T-helper 17 cell (primary cell): ENCODE results near the gene MTERF4. TPM values are rescaled to one million over a fixed set of nuclear protein-coding genes. Genes with fewer than 3 reads are reported as not detected.

Experiments used
- ATAC-seq: fragments of 150-1000 bp; cut with Tn5 transposase; 2 replicates; pipeline ENCODE4 v1.10.0; 2021; ENCODE audit warnings: mild to moderate bottlenecking, moderate library complexity
- DNase-seq, 3 donors: peaks; one replicate each; pipeline versions ENCODE4 v3.0.0 to v3.0.0-alpha.2; 2020 to 2021
- H3K9me3 ChIP-seq: one replicate; pipeline ENCODE4 v1.7.0; 2013; ENCODE audit warnings: low read length, mild to moderate bottlenecking; ENCODE audit not compliant: control insufficient read depth, poor library complexity, severe bottlenecking
- H3K27ac Mint-ChIP-seq: one replicate; pipeline ENCODE4 v1.8.0; 2022; ENCODE audit warnings: mild to moderate bottlenecking, moderate library complexity, mixed read lengths
- H3K27me3 Mint-ChIP-seq: one replicate; pipeline ENCODE4 v1.8.0; 2022; ENCODE audit warnings: mixed read lengths
- H3K36me3 Mint-ChIP-seq: one replicate; pipeline ENCODE4 v1.8.0; 2022; ENCODE audit warnings: low read depth, mixed read lengths
- H3K4me1 Mint-ChIP-seq: one replicate; pipeline ENCODE4 v1.8.0; 2022; ENCODE audit warnings: mild to moderate bottlenecking, mixed read lengths
- H3K4me3 Mint-ChIP-seq: one replicate; pipeline ENCODE4 v1.8.0; 2022; ENCODE audit warnings: mild to moderate bottlenecking, moderate library complexity, mixed read lengths
- total RNA-seq, 4 donors: library from RNA in 2 of 4; stranded (reverse) in 2 of 4; gene quantifications; one replicate each; pipeline ENCODE4 v1.2.3 and lab custom pipeline; 2022 to 2026

Gene MTERF4
- total RNA-seq, 2 donors from 2014 or later: 66.7 to 82.9 TPM

DNA sequence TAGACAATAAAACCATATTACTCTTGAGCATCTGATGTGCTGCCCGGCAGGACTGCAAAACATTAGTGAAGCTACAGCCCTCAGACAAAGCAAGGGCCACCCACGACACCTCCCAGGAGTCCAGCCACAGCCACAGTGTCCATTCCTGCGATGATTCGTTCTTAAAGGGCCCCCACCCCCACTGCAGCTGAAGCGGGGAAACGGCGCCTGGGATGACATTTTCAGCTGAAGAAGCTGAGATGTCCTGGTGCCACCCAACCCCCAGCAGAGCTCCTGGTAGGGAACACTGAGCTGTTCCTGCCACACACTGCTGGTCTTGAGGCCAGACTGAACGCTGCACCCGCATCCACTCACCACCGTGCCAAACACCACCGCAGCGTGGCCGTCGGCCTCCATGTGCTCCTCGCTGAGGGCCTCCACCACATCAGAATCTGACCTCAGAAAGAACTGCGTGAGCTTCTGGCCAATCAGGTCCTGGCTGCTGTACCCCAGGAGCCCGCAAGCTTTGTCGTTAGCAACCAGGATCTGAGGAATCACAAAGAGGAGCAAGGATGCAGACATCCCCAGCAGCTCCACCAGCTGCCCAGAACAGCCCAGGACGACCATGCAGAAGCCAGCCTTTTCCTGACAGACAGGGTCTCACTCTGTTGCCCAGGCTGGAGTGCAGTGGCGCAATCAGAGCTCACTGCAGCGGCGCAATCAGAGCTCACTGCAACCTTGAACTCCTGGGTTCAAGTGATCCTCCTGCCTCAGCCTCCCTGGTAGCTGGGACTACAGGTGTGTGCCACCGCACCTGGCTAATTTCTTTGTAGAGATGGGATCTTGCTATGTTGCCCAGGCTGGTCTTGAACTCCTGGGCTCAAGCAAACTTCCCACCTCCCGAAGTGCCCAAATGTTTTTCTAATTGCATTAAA lies 37.7 kb upstream of the MTERF4 start:
- H3K4me3 Mint-ChIP-seq: no peak overlapping the region
- no peaks in the 10 kb centered on the region for H3K9me3 ChIP-seq
- H3K4me1 Mint-ChIP-seq: peaks cover 6% of the 10 kb centered on the region
- H3K27ac Mint-ChIP-seq: no peak overlapping the region
- H3K36me3 Mint-ChIP-seq: peaks cover 3% of the 10 kb centered on the region
- no peak for ATAC-seq
- DNase-seq: no peak
- no peaks in the 10 kb centered on the region for H3K27me3 Mint-ChIP-seq

DNA sequence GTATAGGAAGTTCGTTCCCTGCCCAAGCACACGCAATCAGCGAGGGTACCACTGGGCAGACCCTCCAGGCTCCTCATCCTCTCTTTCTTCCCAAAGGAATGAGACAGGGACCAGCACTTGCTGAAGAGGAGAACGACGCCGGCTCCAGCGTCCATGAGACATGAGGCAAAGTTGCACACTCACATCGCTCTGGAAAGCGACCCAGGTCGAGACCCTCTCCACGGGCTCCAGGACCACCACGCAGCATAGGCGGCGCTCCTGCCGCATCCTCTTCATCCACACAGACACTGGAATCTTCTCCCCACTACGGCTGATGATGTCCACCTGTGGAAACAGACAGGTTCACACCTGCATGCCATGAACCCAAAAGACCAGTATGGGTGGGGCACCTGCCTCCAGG lies 36.4 kb upstream of the MTERF4 start:
- Mint-ChIP-seq H3K27ac (no peak overlapping the region), H3K27me3 (no peaks in the 10 kb centered on the region), H3K4me3 (no peak overlapping the region), H3K4me1 (peaks cover 5% of the 10 kb centered on the region), H3K36me3 (peaks cover 5% of the 10 kb centered on the region)
- H3K9me3 ChIP-seq: no peaks in the 10 kb centered on the region
- ATAC-seq (no peak), DNase-seq (no peak)

DNA sequence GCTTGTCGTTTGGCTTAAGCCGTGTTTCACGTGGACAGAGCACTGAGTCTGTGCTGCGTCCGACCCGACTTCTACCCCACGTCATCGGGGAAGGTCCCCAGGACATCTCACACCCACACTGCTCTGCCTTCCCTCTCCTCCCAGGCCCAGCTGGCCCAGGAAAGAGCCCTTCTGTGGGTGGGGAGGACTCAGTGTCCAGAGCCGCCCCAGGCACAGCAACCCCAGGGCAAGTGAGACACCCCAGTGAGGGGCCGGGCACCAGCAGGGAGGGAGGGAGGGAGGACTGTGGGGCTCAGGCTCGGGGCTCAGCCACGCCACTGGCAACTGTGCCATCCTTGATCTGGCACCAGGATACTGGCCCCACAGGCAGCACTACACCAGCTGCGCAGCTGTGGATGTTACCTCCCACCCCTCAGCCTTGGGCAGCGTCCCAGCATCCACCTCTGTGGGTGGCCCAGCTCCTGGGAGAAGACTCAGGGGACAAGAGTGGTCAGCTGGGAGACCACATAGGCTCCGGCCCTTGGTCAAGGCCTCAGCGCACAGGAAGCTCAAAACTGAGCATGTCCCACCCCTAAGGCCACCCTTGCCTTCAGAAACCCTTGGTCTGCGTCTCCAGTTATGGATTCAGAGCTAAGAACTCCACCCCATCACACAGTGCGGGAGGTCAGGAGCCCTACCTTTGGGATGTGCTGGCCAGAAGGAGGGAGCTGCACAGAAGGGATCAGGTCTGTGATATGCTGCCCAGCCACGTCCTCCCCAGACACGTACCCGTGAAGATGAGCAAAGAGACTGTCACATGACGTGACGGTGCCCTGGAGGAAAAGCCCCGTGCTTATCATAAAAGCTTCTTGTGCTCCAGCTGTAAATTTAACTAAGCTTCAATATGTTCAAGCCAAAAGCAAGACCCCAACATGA lies 35.4 kb upstream of the MTERF4 start:
- Mint-ChIP-seq H3K4me3 (no peak overlapping the region), H3K27me3 (no peaks in the 10 kb centered on the region), H3K27ac (no peak overlapping the region), H3K36me3 (peaks cover 5% of the 10 kb centered on the region), H3K4me1 (peaks cover 5% of the 10 kb centered on the region)
- H3K9me3 ChIP-seq: no peaks in the 10 kb centered on the region
- no peak for ATAC-seq
- DNase-seq: no peak

DNA sequence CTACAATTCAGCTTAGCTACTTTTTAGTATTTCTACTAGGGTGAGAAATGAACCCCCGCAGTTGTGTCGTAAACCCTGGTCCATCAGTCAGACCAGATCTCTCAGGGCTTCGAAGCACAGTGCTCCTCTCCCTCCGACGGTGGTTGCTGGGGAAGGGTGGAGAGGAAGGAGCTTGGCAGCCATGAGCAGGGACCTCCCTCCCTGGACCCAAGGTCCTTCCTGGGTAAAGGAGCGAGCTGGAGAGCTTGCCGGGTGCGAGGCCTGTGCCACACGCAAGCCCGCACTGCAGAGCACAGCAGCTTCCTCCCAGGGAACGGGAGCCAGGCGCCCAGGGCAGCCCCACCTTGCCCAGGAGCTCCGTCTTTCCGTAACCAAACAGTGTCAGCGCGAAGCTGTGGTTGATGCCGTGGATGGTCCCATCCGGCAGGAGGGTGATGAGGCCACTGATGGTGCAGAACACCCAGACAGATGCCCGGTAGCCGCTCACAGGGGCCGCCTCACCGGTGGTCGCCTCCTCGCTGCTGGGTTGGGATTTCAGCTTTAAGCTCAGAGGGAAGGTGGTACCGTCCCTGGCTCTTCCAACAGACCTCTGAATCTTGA lies 34.7 kb upstream of the MTERF4 start:
- Mint-ChIP-seq H3K4me3 (no peak overlapping the region), H3K36me3 (peaks cover 2% of the 10 kb centered on the region), H3K4me1 (no peaks in the 10 kb centered on the region), H3K27me3 (no peaks in the 10 kb centered on the region), H3K27ac (no peak overlapping the region)
- no peaks in the 10 kb centered on the region for H3K9me3 ChIP-seq
- DNase-seq: no peak
- no peak for ATAC-seq

DNA sequence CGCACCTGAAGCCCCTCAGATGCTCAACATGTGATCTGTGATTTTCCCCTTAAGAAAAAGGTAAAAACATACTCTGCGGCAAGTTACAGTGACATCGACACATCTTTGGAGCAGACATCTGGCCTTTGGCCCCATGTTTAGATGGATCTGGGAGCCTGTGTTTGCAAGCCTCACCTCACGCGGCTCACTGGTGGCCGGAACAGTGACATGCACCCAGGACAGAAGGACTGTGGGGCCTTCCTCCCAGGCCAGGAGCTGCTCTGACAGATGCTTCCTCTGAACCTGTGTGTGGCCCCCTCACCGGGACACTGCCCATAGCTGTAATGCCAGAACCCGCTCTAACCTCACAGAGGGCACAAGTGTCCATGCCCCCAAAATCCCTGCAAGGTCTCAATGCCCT lies 34.1 kb upstream of the MTERF4 start:
- Mint-ChIP-seq H3K4me1 (no peaks in the 10 kb centered on the region), H3K27me3 (no peaks in the 10 kb centered on the region), H3K27ac (no peak overlapping the region), H3K36me3 (peaks cover 2% of the 10 kb centered on the region), H3K4me3 (no peak overlapping the region)
- DNase-seq (no peak), ATAC-seq (no peak)
- no peaks in the 10 kb centered on the region for H3K9me3 ChIP-seq

DNA sequence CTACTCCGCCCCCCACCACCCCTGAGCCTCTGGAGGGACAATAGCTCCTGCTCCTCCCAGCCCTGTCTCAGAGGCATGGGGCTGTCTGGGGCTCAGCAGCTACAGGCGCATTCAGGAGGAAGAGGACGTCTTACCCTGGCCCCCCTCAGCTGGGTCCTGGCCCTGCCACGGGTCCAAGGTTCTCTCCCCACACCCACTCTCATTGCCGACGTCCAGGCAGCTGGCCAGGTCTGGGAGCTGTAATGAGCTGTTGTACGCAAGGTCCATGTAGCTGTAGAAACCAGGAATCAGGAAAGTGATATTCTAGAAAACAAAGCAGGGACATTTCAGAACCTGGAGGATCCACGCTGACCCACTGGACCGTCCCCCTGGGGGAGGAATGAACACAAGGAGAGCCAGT lies 33.6 kb upstream of the MTERF4 start:
- no peak overlapping the region for H3K27ac Mint-ChIP-seq
- no peaks in the 10 kb centered on the region for H3K27me3 Mint-ChIP-seq
- H3K4me1 Mint-ChIP-seq: no peaks in the 10 kb centered on the region
- no peaks in the 10 kb centered on the region for H3K9me3 ChIP-seq
- ATAC-seq: no peak
- no peak for DNase-seq
- H3K36me3 Mint-ChIP-seq: peaks cover 2% of the 10 kb centered on the region
- H3K4me3 Mint-ChIP-seq: no peak overlapping the region

DNA sequence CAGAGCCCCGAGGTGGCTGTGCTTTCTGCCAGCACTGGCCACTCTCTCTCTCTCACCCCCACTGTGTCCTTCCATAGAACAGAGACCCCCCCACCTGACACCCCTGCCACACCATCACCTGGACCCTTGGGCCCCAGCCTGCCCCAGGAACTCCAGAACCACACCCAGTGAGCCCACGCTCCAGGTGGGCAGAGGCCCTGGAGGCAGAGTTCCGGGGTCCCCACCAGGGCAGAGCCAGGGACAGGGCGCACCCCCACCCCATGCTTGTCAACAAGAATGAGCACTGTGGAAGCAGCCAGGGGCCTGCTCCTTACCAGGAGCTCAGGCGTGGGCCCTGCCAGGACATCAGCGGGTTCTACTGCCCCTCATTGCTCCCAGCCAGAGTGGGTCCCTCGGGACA lies 32.6 kb upstream of the MTERF4 start:
- Mint-ChIP-seq H3K4me1 (no peaks in the 10 kb centered on the region), H3K4me3 (no peak overlapping the region), H3K27ac (no peak overlapping the region), H3K36me3 (peaks cover 2% of the 10 kb centered on the region), H3K27me3 (no peaks in the 10 kb centered on the region)
- H3K9me3 ChIP-seq: no peaks in the 10 kb centered on the region
- DNase-seq: no peak
- ATAC-seq: no peak

DNA sequence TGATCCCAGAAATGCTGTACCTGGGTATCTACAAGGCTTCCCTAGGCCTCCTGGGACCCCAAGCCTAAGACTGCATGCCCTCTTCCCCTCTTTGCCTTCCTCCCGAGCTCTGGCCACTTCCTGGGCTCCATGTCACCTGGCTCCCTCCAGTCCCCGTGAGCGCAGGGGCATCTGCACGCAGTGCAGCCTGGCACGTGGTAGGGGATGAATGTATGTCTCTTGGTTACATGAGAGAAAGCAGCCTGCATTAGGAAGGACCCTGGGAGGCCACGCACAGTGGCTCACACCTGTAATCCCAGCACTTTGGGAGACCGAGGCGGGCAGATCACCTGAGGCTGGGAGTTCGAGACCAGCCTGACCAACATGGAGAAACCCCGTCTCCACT lies 31.3 kb upstream of the MTERF4 start:
- ATAC-seq: no peak
- Mint-ChIP-seq H3K36me3 (peaks cover 2% of the 10 kb centered on the region), H3K4me3 (no peak overlapping the region), H3K4me1 (peaks cover 5% of the 10 kb centered on the region), H3K27me3 (no peaks in the 10 kb centered on the region), H3K27ac (no peak overlapping the region)
- DNase-seq: no peak
- no peaks in the 10 kb centered on the region for H3K9me3 ChIP-seq

DNA sequence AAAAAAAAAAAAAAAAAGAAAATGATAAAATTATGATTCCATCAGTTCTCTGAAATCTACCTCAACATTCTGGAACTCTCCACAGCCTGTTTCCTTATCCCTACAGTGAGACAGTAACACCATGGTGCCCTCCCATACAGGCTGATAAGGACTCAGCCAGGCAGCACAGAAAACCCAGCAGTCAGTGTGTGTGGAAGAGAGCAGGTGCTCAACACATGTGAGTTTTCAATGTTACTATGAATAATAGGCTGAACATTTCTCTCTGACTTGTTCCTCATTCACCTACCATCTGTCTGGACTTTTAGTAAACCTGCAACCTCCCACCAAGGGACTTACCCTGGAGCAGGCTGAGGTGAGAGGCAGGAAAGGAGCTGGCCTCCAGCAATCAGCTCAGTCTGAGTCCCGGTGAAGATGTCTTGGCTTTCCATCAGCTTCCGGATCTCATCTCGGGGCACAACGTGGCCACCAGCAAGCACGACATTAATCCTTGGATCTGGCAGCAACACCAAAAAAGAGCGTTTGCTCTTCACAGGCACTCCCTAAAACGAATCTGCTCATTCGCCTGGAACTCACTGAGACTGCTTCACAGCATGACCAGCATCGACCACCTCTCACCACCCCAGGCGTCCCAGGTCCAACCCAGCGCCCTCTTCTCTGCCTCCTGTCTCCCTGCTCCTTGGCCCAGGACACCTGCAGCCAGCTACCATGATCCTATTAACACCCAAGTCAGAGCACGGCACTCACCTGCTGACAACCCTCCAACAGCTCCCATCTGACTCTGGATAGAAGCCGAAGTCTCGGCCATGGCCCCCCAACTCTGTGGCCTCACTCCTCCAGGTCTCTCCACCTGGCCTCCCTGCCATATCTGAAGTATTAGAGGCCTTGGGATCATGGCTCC lies 30.7 kb upstream of the MTERF4 start:
- Mint-ChIP-seq H3K36me3 (peaks cover 2% of the 10 kb centered on the region), H3K27me3 (no peaks in the 10 kb centered on the region), H3K27ac (no peak overlapping the region), H3K4me1 (peaks cover 11% of the 10 kb centered on the region), H3K4me3 (no peak overlapping the region)
- ATAC-seq (no peak), DNase-seq (no peak)
- no peaks in the 10 kb centered on the region for H3K9me3 ChIP-seq

DNA sequence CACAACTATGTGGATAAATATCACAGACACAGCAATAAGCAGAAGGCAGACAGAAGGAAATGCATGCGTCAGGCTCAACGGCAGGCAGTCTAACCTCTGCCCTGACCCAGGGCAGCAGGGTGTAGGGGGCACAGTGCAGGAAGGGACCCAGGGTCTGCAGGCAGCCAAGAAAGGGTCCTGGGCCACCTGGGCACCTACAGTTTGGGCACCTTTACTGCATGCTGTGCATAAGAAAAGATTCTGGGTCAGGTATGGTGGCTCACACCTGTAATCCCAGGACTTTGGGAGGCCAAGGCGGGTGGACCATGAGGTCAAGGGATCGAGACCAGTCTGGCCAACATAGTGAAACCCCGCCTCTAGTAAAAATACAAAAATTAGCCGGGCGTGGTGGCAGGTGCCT lies 29.4 kb upstream of the MTERF4 start:
- H3K27ac Mint-ChIP-seq: no peak overlapping the region
- peaks cover 2% of the 10 kb centered on the region for H3K36me3 Mint-ChIP-seq
- ATAC-seq (no peak), DNase-seq (no peak)
- H3K27me3 Mint-ChIP-seq: no peaks in the 10 kb centered on the region
- no peak overlapping the region for H3K4me3 Mint-ChIP-seq
- no peaks in the 10 kb centered on the region for H3K9me3 ChIP-seq
- H3K4me1 Mint-ChIP-seq: peaks cover 19% of the 10 kb centered on the region

DNA sequence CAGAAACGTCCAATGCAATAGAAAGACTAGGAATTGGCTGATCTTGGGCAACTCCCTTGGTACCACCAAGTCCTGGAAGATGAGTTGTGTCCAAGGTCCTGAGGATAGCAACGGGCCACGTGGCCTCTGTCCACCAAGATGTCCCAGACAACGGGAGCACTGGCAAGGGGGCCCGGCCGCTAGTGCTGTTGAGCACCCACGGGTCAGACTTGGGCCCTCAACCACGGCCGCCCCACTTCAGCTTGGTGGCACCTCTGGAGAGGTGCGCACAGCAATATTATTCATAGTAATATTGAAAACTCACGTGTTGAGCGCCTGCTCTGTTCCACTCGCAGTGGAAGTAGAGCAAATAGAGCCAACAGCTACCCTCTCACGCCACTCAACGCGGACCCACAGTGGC lies 28.2 kb upstream of the MTERF4 start:
- H3K27me3 Mint-ChIP-seq: no peaks in the 10 kb centered on the region
- no peak overlapping the region for H3K4me3 Mint-ChIP-seq
- no peak for ATAC-seq
- H3K9me3 ChIP-seq: no peaks in the 10 kb centered on the region
- peaks cover 2% of the 10 kb centered on the region for H3K36me3 Mint-ChIP-seq
- H3K4me1 Mint-ChIP-seq: peaks cover 19% of the 10 kb centered on the region
- H3K27ac Mint-ChIP-seq: peak overlapping the region; percentile 100
- no peak for DNase-seq

DNA sequence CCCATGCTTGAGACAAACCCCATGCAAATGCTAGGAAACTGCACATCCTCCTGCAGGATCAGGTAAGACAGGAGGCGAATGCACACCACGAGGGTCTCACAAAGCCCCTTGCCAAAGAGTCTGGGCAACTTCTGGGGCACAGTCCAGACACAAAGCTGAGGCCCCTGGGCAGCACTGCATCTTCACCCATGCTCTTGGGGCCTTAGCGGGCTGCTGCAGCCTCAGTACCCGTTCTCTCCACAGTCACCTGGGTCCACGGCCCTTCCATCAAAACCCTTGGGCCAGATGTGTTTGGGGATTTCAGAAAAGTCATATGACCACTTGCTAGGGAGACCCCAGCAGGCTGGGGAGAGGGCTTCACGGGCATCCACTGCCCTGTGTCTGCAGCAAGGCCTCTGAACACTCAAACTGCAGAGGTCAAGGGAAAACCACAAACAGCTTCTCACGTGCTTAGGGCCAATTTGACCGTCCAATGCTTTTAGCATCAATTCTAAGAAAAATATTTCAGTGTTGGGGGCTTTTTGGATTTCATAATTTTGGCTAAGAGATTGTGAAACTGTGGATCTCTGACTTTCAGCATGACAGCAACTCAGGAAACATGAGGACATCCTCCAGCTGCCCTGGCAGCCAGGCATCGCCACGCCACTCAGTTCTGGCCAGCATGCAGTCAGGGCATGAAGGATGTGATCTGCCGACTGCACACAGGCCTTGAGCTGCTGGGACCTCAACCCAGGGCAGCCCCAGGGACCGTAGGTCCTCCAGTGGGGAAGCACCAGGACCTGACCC lies 27.2 kb upstream of the MTERF4 start:
- no peaks in the 10 kb centered on the region for H3K9me3 ChIP-seq
- DNase-seq (no peak), ATAC-seq (no peak)
- peak overlapping the region; percentile 100 for H3K27ac Mint-ChIP-seq
- peaks cover 2% of the 10 kb centered on the region for H3K36me3 Mint-ChIP-seq
- H3K4me1 Mint-ChIP-seq: peaks cover 19% of the 10 kb centered on the region
- H3K27me3 Mint-ChIP-seq: no peaks in the 10 kb centered on the region
- H3K4me3 Mint-ChIP-seq: peak overlapping the region; percentile 70
